Parathyroid adenoma (tissue), 2 donors: ENCODE measurements around the gene SRRM1.

Source experiments
- H2AFZ ChIP-seq: fragments of 300-600 bp; sonication (generic); one replicate; pipeline ENCODE4 v1.7.0; 2017; ENCODE audit warnings: antibody characterized with exemption, mild to moderate bottlenecking
- H3K27ac ChIP-seq: fragments of 300-600 bp; sonication (generic); one replicate; pipeline ENCODE4 v1.7.0; 2017
- H3K27me3 ChIP-seq: fragments of 300-600 bp; sonication (generic); one replicate; pipeline ENCODE4 v1.7.0; 2017; ENCODE audit warnings: low read length; ENCODE audit not compliant: control insufficient read depth, insufficient read depth
- H3K36me3 ChIP-seq: fragments of 300-600 bp; sonication (generic); one replicate; pipeline ENCODE4 v1.7.0; 2017; ENCODE audit warnings: low read length; ENCODE audit not compliant: control insufficient read depth, insufficient read depth
- H3K4me1 ChIP-seq: fragments of 300-600 bp; sonication (generic); one replicate; pipeline ENCODE4 v1.7.0; 2017; ENCODE audit warnings: control low read depth
- H3K4me2 ChIP-seq: fragments of 300-600 bp; sonication (generic); one replicate; pipeline ENCODE4 v1.7.0; 2017; ENCODE audit warnings: low read length
- H3K4me3 ChIP-seq: fragments of 300-600 bp; sonication (generic); one replicate; pipeline ENCODE4 v1.7.0; 2017; ENCODE audit warnings: low read depth, low read length
- H3K79me2 ChIP-seq: fragments of 300-600 bp; sonication (generic); one replicate; pipeline ENCODE4 v1.7.0; 2017; ENCODE audit warnings: control low read depth
- H3K9ac ChIP-seq: fragments of 300-600 bp; sonication (generic); one replicate; pipeline ENCODE4 v1.7.0; 2017; ENCODE audit warnings: mild to moderate bottlenecking
- H3K9me3 ChIP-seq: fragments of 300-600 bp; sonication (generic); one replicate; pipeline ENCODE4 v1.7.0; 2017; ENCODE audit warnings: low read length; ENCODE audit not compliant: control insufficient read depth
- CTCF ChIP-seq: fragments of 300-600 bp; sonication (generic); IDR thresholded peaks from one replicate; pipeline ENCODE4 v1.7.0; 2017; ENCODE audit warnings: antibody characterized with exemption, mild to moderate bottlenecking
- donor health status: primary hyperparathyroidism.

SRRM1 gene

GRCh38 chr1:24635195-24635843, 7.8 kb upstream of the SRRM1 start:
- no peaks in the 10 kb centered on the region for H3K27me3 ChIP-seq
- H3K4me3 ChIP-seq, result no peak overlapping the region
- TF ChIP-seq CTCF, result no peak
- H3K27ac ChIP-seq, result no peak overlapping the region
- H2AFZ ChIP-seq, result no peak overlapping the region
- H3K9ac ChIP-seq, result no peak overlapping the region
- no peaks in the 10 kb centered on the region for H3K4me1 ChIP-seq
- H3K4me2 ChIP-seq, result no peak overlapping the region
- no peaks in the 10 kb centered on the region for H3K79me2 ChIP-seq
- H3K9me3 ChIP-seq, result no peaks in the 10 kb centered on the region
- no peaks in the 10 kb centered on the region for H3K36me3 ChIP-seq

GRCh38 chr1:24636661-24637357, 6.3 kb upstream of the SRRM1 start:
- H3K9me3 ChIP-seq, result no peaks in the 10 kb centered on the region
- H3K27me3 ChIP-seq, result no peaks in the 10 kb centered on the region
- TF ChIP-seq CTCF, result no peak
- no peak overlapping the region for H2AFZ ChIP-seq
- no peak overlapping the region for H3K4me3 ChIP-seq
- no peaks in the 10 kb centered on the region for H3K36me3 ChIP-seq
- no peaks in the 10 kb centered on the region for H3K4me1 ChIP-seq
- no peaks in the 10 kb centered on the region for H3K79me2 ChIP-seq
- H3K9ac ChIP-seq, result no peak overlapping the region
- H3K4me2 ChIP-seq, result no peak overlapping the region
- H3K27ac ChIP-seq, result no peak overlapping the region

- Histone ChIP-seq H3K27me3 (no peaks in the 10 kb centered on the region), H3K4me1 (no peaks in the 10 kb centered on the region), H3K4me2 (no peak overlapping the region), H2AFZ (no peak overlapping the region), H3K27ac (no peak overlapping the region), H3K9me3 (no peaks in the 10 kb centered on the region), H3K4me3 (no peak overlapping the region), H3K36me3 (no peaks in the 10 kb centered on the region), H3K9ac (no peak overlapping the region), H3K79me2 (peaks cover 6% of the 10 kb centered on the region)
- TF ChIP-seq CTCF, result no peak
These were observed 4.0 kb upstream of the SRRM1 start for GRCh38 chr1:24639094-24639493.

GRCh38 chr1:24639881-24640280, 3.2 kb upstream of the SRRM1 start:
- Histone ChIP-seq H3K9me3 (no peaks in the 10 kb centered on the region), H3K27ac (no peak overlapping the region), H3K79me2 (peaks cover 11% of the 10 kb centered on the region), H3K9ac (no peak overlapping the region), H3K4me1 (peaks cover 2% of the 10 kb centered on the region), H3K36me3 (no peaks in the 10 kb centered on the region), H3K4me3 (no peak overlapping the region), H3K4me2 (no peak overlapping the region), H3K27me3 (no peaks in the 10 kb centered on the region), H2AFZ (no peak overlapping the region)
- no peak for TF ChIP-seq CTCF

GRCh38 chr1:24640288-24640687, 2.8 kb upstream of the SRRM1 start:
- Histone ChIP-seq H3K27ac (no peak overlapping the region), H3K9ac (no peak overlapping the region), H3K27me3 (no peaks in the 10 kb centered on the region), H2AFZ (no peak overlapping the region), H3K9me3 (no peaks in the 10 kb centered on the region), H3K4me2 (no peak overlapping the region), H3K79me2 (peaks cover 11% of the 10 kb centered on the region), H3K4me3 (no peak overlapping the region), H3K36me3 (no peaks in the 10 kb centered on the region), H3K4me1 (peaks cover 2% of the 10 kb centered on the region)
- TF ChIP-seq CTCF, result no peak
